Psoas muscle (tissue), 7 donors: Measurements from ENCODE around the gene IPPK. TPM values are rescaled to one million over a fixed set of nuclear protein-coding genes. Genes with fewer than 3 reads are reported as not detected.

Experiments
- polyA plus RNA-seq, 3 donors: library from polyadenylated mRNA; stranded (reverse); fragments of 200-250 nt; gene quantifications; one replicate each; pipeline ENCODE4 v1.2.3, GENCODE V29; 2013
- total RNA-seq, 4 donors: library from RNA; stranded (reverse); fragmentation: NEBNext Ultra II Directional in 2 of 4; extraction: Animal tissue kit (Norgen Biotek cat#: 25700) in 2 of 4; gene quantifications; one replicate each; pipeline versions ENCODE4 v1.2.1 to v1.2.4, GENCODE V29; 2021 to 2023
- donor health status: healthy with polysubstance abuse.
- donor health status: DM: no; HTN: no; CAD: no; lungs with moderate emphysema.
- donor health status: Bipolar disorder and iron deficiency.
- donor health status: healthy.
- donor health status: DM: no; HTN: no; CAD: no.
- donor health status: DM: no; HTN: no; CAD: no.
- donor health status: DM: yes; HTN: yes; CAD: no.

Gene IPPK
- total and polyA plus RNA-seq, 7 donors: 3.9 to 10.5 (median 8.5) TPM

Other genes with a start within 250 kb of the IPPK start
- 1 to 10 TPM in 1 of 4 donors, under 1 TPM in 3; 0.12 to 1.7 (median 0.73) TPM for gene OMD, start 245.7 kb downstream of the IPPK start, total RNA-seq
- under 1 TPM; 0.45 to 0.98 (median 0.68) TPM for gene OMD, start 245.7 kb downstream of the IPPK start, polyA plus RNA-seq
- gene ASPN, start 187.6 kb downstream of the IPPK start, total RNA-seq: 1 to 10 TPM in 3 of 4 donors, under 1 TPM in 1; 0.52 to 5.7 (median 1.4) TPM
- 1 to 10 TPM in 2 of 3 donors, under 1 TPM in 1; 0.82 to 1.2 (median 1.2) TPM for gene ASPN, start 187.6 kb downstream of the IPPK start, polyA plus RNA-seq
- 1 to 10 TPM; 1.9 to 7.8 (median 3.2) TPM for gene ECM2, start 134.1 kb downstream of the IPPK start, total RNA-seq
- gene ECM2, start 134.1 kb downstream of the IPPK start, polyA plus RNA-seq: 1 to 10 TPM; 1.2 to 2.7 (median 1.4) TPM
- 10 to 100 TPM; 21.6 to 32.1 (median 26.0) TPM for gene BICD2, start 94.7 kb upstream of the IPPK start, total RNA-seq
- gene BICD2, start 94.7 kb upstream of the IPPK start, polyA plus RNA-seq: 10 to 100 TPM; 22.4 to 44.4 (median 43.6) TPM
- gene ZNF484, start 207.9 kb upstream of the IPPK start, total RNA-seq: 1 to 10 TPM; 3.9 to 6.1 (median 4.2) TPM
- 1 to 10 TPM in 2 of 3 donors, under 1 TPM in 1; 0.79 to 2.6 (median 1.0) TPM for gene ZNF484, start 207.9 kb upstream of the IPPK start, polyA plus RNA-seq